ENCODE results near the gene ALDH1A2.

GRCh38 chr15:57957113-57957512, 108.4 kb downstream of the ALDH1A2 start:
- TF ChIP-seq EZH2phosphoT487 (conservative IDR thresholded peaks at IDR 0.05; ENCODE audit: low read length) (no peak), CTCF (IDR thresholded peaks at IDR 0.05; ENCODE audit: insufficient read depth, low read length, poor library complexity, severe bottlenecking) (no peak)

Data from SU-DHL-6 (cell line).